ENCODE results near the gene NEB. TPM values are rescaled to one million over a fixed set of nuclear protein-coding genes. Genes with fewer than 3 reads are reported as not detected.
"Not testable (repeated sequence)": the region's sequence is repeated elsewhere in the genome, so short reads cannot be mapped to it uniquely, and the experiment has no call there.

Gene NEB
- total RNA-seq, 2 experiments from 2014 or later = 0.40 to 0.48 TPM

- DNase-seq; H3K4me3 Mint-ChIP-seq; H3K27ac Mint-ChIP-seq; H3K36me3 Mint-ChIP-seq (ENCODE audit: low read depth); H3K4me1 Mint-ChIP-seq; CTCF ChIA-PET; H3K9me3 Mint-ChIP-seq; H3K27me3 Mint-ChIP-seq; POLR2A ChIA-PET: not testable (repeated sequence)
Measured at GRCh38 chr2:151602402-151602801, 131.9 kb downstream of the NEB start.

- H3K4me3 Mint-ChIP-seq; H3K4me1 Mint-ChIP-seq; CTCF ChIA-PET; H3K36me3 Mint-ChIP-seq (ENCODE audit: low read depth); POLR2A ChIA-PET; H3K27me3 Mint-ChIP-seq; H3K27ac Mint-ChIP-seq; H3K9me3 Mint-ChIP-seq; DNase-seq: not testable (repeated sequence)
Measured at GRCh38 chr2:151601803-151602202, 132.5 kb downstream of the NEB start.

- H3K9me3 Mint-ChIP-seq; DNase-seq; H3K4me3 Mint-ChIP-seq; H3K36me3 Mint-ChIP-seq (ENCODE audit: low read depth); H3K4me1 Mint-ChIP-seq; H3K27ac Mint-ChIP-seq; H3K27me3 Mint-ChIP-seq; CTCF ChIA-PET; POLR2A ChIA-PET: not testable (repeated sequence)
Measured at GRCh38 chr2:151596903-151597608, 137.2 kb downstream of the NEB start.

GRCh38 chr2:151591908-151592255, 142.4 kb downstream of the NEB start:
- H3K27ac Mint-ChIP-seq; H3K4me3 Mint-ChIP-seq; H3K27me3 Mint-ChIP-seq; POLR2A ChIA-PET; H3K9me3 Mint-ChIP-seq; DNase-seq; H3K4me1 Mint-ChIP-seq; H3K36me3 Mint-ChIP-seq (ENCODE audit: low read depth); CTCF ChIA-PET: not testable (repeated sequence)

GRCh38 chr2:151591250-151591907, 142.9 kb downstream of the NEB start:
- H3K4me1 Mint-ChIP-seq; CTCF ChIA-PET; POLR2A ChIA-PET; H3K27ac Mint-ChIP-seq; H3K4me3 Mint-ChIP-seq; H3K9me3 Mint-ChIP-seq; H3K36me3 Mint-ChIP-seq (ENCODE audit: low read depth); H3K27me3 Mint-ChIP-seq; DNase-seq: not testable (repeated sequence)

GRCh38 chr2:151581300-151581699, 153.0 kb downstream of the NEB start:
- H3K4me1 Mint-ChIP-seq; H3K4me3 Mint-ChIP-seq; H3K36me3 Mint-ChIP-seq (ENCODE audit: low read depth); CTCF ChIA-PET; H3K27ac Mint-ChIP-seq; DNase-seq; H3K9me3 Mint-ChIP-seq; POLR2A ChIA-PET; H3K27me3 Mint-ChIP-seq: not testable (repeated sequence)

GRCh38 chr2:151580697-151581096, 153.6 kb downstream of the NEB start:
- CTCF ChIA-PET; H3K4me3 Mint-ChIP-seq; H3K36me3 Mint-ChIP-seq (ENCODE audit: low read depth); H3K9me3 Mint-ChIP-seq; H3K4me1 Mint-ChIP-seq; H3K27me3 Mint-ChIP-seq; POLR2A ChIA-PET; DNase-seq; H3K27ac Mint-ChIP-seq: not testable (repeated sequence)

GRCh38 chr2:151577116-151577515, 157.2 kb downstream of the NEB start:
- ChIA-PET POLR2A (no interaction called here), CTCF (no interaction called here)
- Mint-ChIP-seq H3K4me3 (no peak overlapping the region), H3K36me3 (ENCODE audit: low read depth) (no peaks in the 10 kb centered on the region), H3K4me1 (no peaks in the 10 kb centered on the region), H3K9me3 (no peaks in the 10 kb centered on the region), H3K27me3 (no peaks in the 10 kb centered on the region), H3K27ac (no peak overlapping the region)
- DNase-seq = no peak

- Mint-ChIP-seq H3K9me3 (no peaks in the 10 kb centered on the region), H3K4me3 (no peak overlapping the region), H3K4me1 (no peaks in the 10 kb centered on the region), H3K27me3 (no peaks in the 10 kb centered on the region), H3K27ac (no peak overlapping the region), H3K36me3 (ENCODE audit: low read depth) (no peaks in the 10 kb centered on the region)
- ChIA-PET CTCF (no interaction called here), POLR2A (no interaction called here)
- DNase-seq = no peak
Measured at GRCh38 chr2:151576080-151576479, 158.2 kb downstream of the NEB start.

- H3K4me1 Mint-ChIP-seq = no peaks in the 10 kb centered on the region
- ChIA-PET POLR2A (no interaction called here), CTCF (no interaction called here)
- H3K9me3 Mint-ChIP-seq = no peaks in the 10 kb centered on the region
- DNase-seq = no peak
- no peak overlapping the region for H3K27ac Mint-ChIP-seq
- no peaks in the 10 kb centered on the region for H3K36me3 Mint-ChIP-seq (ENCODE audit: low read depth)
- H3K4me3 Mint-ChIP-seq = no peak overlapping the region
- H3K27me3 Mint-ChIP-seq = no peaks in the 10 kb centered on the region
Measured at GRCh38 chr2:151575338-151575737, 158.9 kb downstream of the NEB start.

GRCh38 chr2:151570191-151570590, 164.1 kb downstream of the NEB start:
- H3K4me3 Mint-ChIP-seq = no peak overlapping the region
- H3K27ac Mint-ChIP-seq = no peak overlapping the region
- H3K4me1 Mint-ChIP-seq = no peaks in the 10 kb centered on the region
- H3K36me3 Mint-ChIP-seq (ENCODE audit: low read depth) = no peaks in the 10 kb centered on the region
- no peak for DNase-seq
- CTCF ChIA-PET = no interaction called here
- no peaks in the 10 kb centered on the region for H3K27me3 Mint-ChIP-seq
- no peaks in the 10 kb centered on the region for H3K9me3 Mint-ChIP-seq
- POLR2A ChIA-PET = no interaction called here

GRCh38 chr2:151569167-151569566, 165.1 kb downstream of the NEB start:
- Mint-ChIP-seq H3K4me1 (no peaks in the 10 kb centered on the region), H3K27ac (no peak overlapping the region), H3K9me3 (no peaks in the 10 kb centered on the region), H3K36me3 (ENCODE audit: low read depth) (no peaks in the 10 kb centered on the region), H3K27me3 (no peaks in the 10 kb centered on the region), H3K4me3 (no peak overlapping the region)
- CTCF ChIA-PET = no interaction called here
- POLR2A ChIA-PET = no interaction called here
- DNase-seq = no peak

- H3K4me1 Mint-ChIP-seq = no peaks in the 10 kb centered on the region
- no peak overlapping the region for H3K4me3 Mint-ChIP-seq
- ChIA-PET POLR2A (no interaction called here), CTCF (no interaction called here)
- H3K9me3 Mint-ChIP-seq = no peaks in the 10 kb centered on the region
- DNase-seq = no peak
- H3K36me3 Mint-ChIP-seq (ENCODE audit: low read depth) = no peaks in the 10 kb centered on the region
- H3K27ac Mint-ChIP-seq = no peak overlapping the region
- no peaks in the 10 kb centered on the region for H3K27me3 Mint-ChIP-seq
Measured at GRCh38 chr2:151568501-151568900, 165.8 kb downstream of the NEB start.

GRCh38 chr2:151567006-151567405, 167.3 kb downstream of the NEB start:
- H3K4me1 Mint-ChIP-seq = no peaks in the 10 kb centered on the region
- POLR2A ChIA-PET = no interaction called here

More at GRCh38 chr2:151567006-151567405, 167.3 kb downstream of the NEB start:
- Mint-ChIP-seq H3K9me3 (no peaks in the 10 kb centered on the region), H3K4me3 (no peak overlapping the region), H3K27ac (no peak overlapping the region), H3K27me3 (no peaks in the 10 kb centered on the region), H3K36me3 (ENCODE audit: low read depth) (no peaks in the 10 kb centered on the region)
- CTCF ChIA-PET = no interaction called here
- DNase-seq = no peak
